Trophoblast cell (in vitro differentiated cells and primary cell): ENCODE measurements around the gene DNAH10.

Experiments used
- DNase-seq, 2 donors: peaks; one replicate each; pipeline ENCODE4 v3.0.0-alpha.2; 2016
- H2AFZ ChIP-seq: 2 replicates; pipeline ENCODE4 v1.6.1; 2013; ENCODE audit warnings: low read length, moderate library complexity, mild to moderate bottlenecking; ENCODE audit not compliant: insufficient read depth, poor library complexity
- H2AK5ac ChIP-seq: 2 replicates; pipeline ENCODE4 v1.6.1; 2013; ENCODE audit warnings: mild to moderate bottlenecking, low read length
- H2BK120ac ChIP-seq: 2 replicates; pipeline ENCODE4 v1.6.1; 2013; ENCODE audit warnings: low read length, mild to moderate bottlenecking, moderate library complexity; ENCODE audit not compliant: insufficient read depth, poor library complexity
- H2BK12ac ChIP-seq: 2 replicates; pipeline ENCODE4 v1.6.1; 2013; ENCODE audit warnings: mild to moderate bottlenecking, low read length, moderate library complexity
- H2BK5ac ChIP-seq: 2 replicates; pipeline ENCODE4 v1.6.1; 2013; ENCODE audit warnings: low read length, low read depth, moderate library complexity, mild to moderate bottlenecking; ENCODE audit not compliant: poor library complexity
- H3K14ac ChIP-seq: 2 replicates; pipeline ENCODE4 v1.6.1; 2013; ENCODE audit warnings: mild to moderate bottlenecking, low read length
- H3K18ac ChIP-seq: 2 replicates; pipeline ENCODE4 v1.6.1; 2013; ENCODE audit warnings: mild to moderate bottlenecking, low read length
- H3K23ac ChIP-seq: 2 replicates; pipeline ENCODE4 v1.6.1; 2013; ENCODE audit warnings: low read length
- H3K27ac ChIP-seq: 2 replicates; pipeline ENCODE4 v1.5.1; 2013; ENCODE audit warnings: low read depth, mild to moderate bottlenecking, inconsistent platforms, low read length, moderate library complexity
- H3K27me3 ChIP-seq: 2 replicates; pipeline ENCODE4 v1.6.1; 2013; ENCODE audit warnings: inconsistent platforms, mild to moderate bottlenecking, low read length, moderate library complexity; ENCODE audit not compliant: insufficient read depth
- H3K36me3 ChIP-seq, 2 experiments: 1 replicate in 1 of 2; 2 replicates in 1 of 2; pipeline ENCODE4 v1.6.1; 2013; ENCODE audit warnings: low read length in 2 of 2, mild to moderate bottlenecking in 2 of 2, moderate library complexity in 1 of 2; ENCODE audit not compliant: insufficient read depth in 2 of 2, control insufficient read depth in 1 of 2
- H3K4ac ChIP-seq: 2 replicates; pipeline ENCODE4 v1.6.1; 2013; ENCODE audit warnings: low read depth, mild to moderate bottlenecking, low read length, moderate library complexity
- H3K4me1 ChIP-seq, 2 experiments: 1 replicate in 1 of 2; 2 replicates in 1 of 2; pipeline ENCODE4 v1.6.1; 2013; ENCODE audit warnings: low read length in 2 of 2, mild to moderate bottlenecking in 2 of 2, moderate library complexity in 1 of 2; ENCODE audit not compliant: insufficient read depth in 2 of 2, control insufficient read depth in 1 of 2
- H3K4me2 ChIP-seq: 2 replicates; pipeline ENCODE4 v1.6.1; 2013; ENCODE audit warnings: inconsistent platforms, mild to moderate bottlenecking, low read length, moderate library complexity
- H3K4me3 ChIP-seq: 2 replicates; pipeline ENCODE4 v1.5.1; 2013; ENCODE audit warnings: mild to moderate bottlenecking, low read depth, low read length, inconsistent platforms
- H3K79me1 ChIP-seq: one replicate; pipeline ENCODE4 v1.6.1; 2013; ENCODE audit warnings: low read length
- H3K79me2 ChIP-seq: 2 replicates; pipeline ENCODE4 v1.6.1; 2013; ENCODE audit warnings: low read length, mild to moderate bottlenecking; ENCODE audit not compliant: control insufficient read depth, insufficient read depth, poor library complexity
- H3K9ac ChIP-seq: 2 replicates; pipeline ENCODE4 v1.6.1; 2013; ENCODE audit warnings: mild to moderate bottlenecking, low read length
- H3K9me3 ChIP-seq: 2 replicates; pipeline ENCODE4 v1.6.1; 2013; ENCODE audit warnings: low read depth, mild to moderate bottlenecking, control low read depth, inconsistent platforms, low read length; ENCODE audit not compliant: insufficient read depth
- H4K12ac ChIP-seq: 2 replicates; pipeline ENCODE4 v1.6.1; 2013; ENCODE audit warnings: low read depth, mild to moderate bottlenecking, low read length, moderate library complexity
- H4K8ac ChIP-seq: 2 replicates; pipeline ENCODE4 v1.6.1; 2013; ENCODE audit warnings: low read depth, mild to moderate bottlenecking, low read length, moderate library complexity
- H4K91ac ChIP-seq: one replicate; pipeline ENCODE4 v1.6.1; 2013; ENCODE audit warnings: low read depth, mild to moderate bottlenecking, low read length, moderate library complexity
- whole genome bisulfite sequencing: extraction: QIAGEN DNeasy Blood & Tissue Kit; methylation state at CpG from one replicate; pipeline ENCODE4 v1.1.7; 2013; ENCODE audit warnings: missing lambda C conversion rate; ENCODE audit not compliant: insufficient read length, insufficient coverage; ENCODE audit errors: extremely low coverage; 5-methylcytosine and 5-hydroxymethylcytosine counted together

Gene DNAH10

DNA sequence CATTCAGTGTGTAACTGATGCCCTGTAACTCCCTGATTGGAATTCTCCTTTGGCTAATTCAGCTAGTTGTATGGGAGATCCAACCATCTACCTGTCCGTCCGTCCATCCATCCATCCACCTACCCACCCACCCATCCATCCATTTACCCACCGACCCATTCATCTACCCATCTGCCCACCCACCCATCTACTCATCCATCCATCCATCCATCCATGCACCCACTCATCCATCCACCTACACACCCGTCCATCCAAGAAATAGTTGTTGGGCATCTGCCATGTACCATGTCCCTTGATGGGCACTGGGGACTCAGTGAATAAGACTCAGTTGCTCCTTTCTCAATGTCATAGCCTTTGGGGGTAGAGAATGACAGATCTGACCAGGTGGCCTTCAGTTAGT lies 162.4 kb downstream of the DNAH10 start:
- no CpG with 5 or more reads among the region's 4 CpGs for WGBS
- H4K8ac ChIP-seq = no peak overlapping the region

DNA sequence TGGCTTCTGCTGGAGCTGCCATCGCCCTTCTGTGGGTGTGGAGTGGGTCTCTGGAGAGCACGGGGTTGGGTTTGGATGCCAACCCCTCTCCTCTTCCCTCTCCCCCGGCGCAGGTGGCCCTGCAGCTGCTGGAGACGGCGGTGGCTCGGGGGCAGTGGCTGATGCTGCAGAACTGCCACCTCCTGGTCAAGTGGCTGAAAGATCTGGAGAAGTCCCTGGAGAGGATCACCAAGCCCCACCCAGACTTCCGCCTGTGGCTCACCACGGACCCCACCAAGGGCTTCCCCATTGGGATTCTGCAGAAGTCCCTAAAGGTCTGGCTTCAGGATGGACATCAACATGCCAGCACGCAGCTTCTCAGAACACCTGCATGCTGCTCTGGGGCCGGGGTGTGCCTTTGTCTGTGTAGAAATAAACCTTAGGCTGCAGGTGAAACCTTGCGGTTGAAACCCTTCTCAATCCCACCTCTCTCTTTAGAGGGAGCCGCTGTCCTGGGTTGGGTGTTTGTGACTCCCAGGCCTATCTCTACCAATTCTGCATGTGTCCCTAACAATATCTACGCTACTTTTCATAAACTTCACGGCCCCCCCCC lies 166.3 kb downstream of the DNAH10 start:
- Histone ChIP-seq H2BK12ac (no peak overlapping the region), H3K4me1 (peaks cover 0 to 7% of the 10 kb centered on the region in 2 experiments), H4K91ac (no peak overlapping the region), H3K9ac (no peak overlapping the region), H3K79me1 (peaks cover under 1% of the 10 kb centered on the region), H3K14ac (no peak overlapping the region), H2BK120ac (no peak overlapping the region), H3K4ac (no peak overlapping the region), H3K27me3 (no peaks in the 10 kb centered on the region), H2AK5ac (no peak overlapping the region), H3K27ac (no peak overlapping the region), H4K8ac (no peak overlapping the region), H2AFZ (no peak overlapping the region), H2BK5ac (no peak overlapping the region), H3K18ac (no peak overlapping the region), H3K79me2 (no peaks in the 10 kb centered on the region), H3K4me2 (no peak overlapping the region), H3K9me3 (peaks cover 8% of the 10 kb centered on the region), H4K12ac (no peak overlapping the region), H3K4me3 (no peak overlapping the region), H3K36me3 (no peaks in the 10 kb centered on the region), H3K23ac (no peak overlapping the region)
- no CpG with 5 or more reads among the region's 15 CpGs for WGBS
- no peak for DNase-seq

More for the DNA sequence above, 162.4 kb downstream of the DNAH10 start:
- H3K79me2 ChIP-seq = no peaks in the 10 kb centered on the region
- H3K4me3 ChIP-seq = no peak overlapping the region
- H3K27me3 ChIP-seq = no peaks in the 10 kb centered on the region
- no peak overlapping the region for H4K12ac ChIP-seq
- H3K27ac ChIP-seq = no peak overlapping the region
- no peaks in the 10 kb centered on the region for H3K36me3 ChIP-seq
- H3K79me1 ChIP-seq = peaks cover 2% of the 10 kb centered on the region
- H2BK12ac ChIP-seq = peak overlapping the region; percentile 4
- DNase-seq = no peak
- peak overlapping the region; percentile 21 for H3K4ac ChIP-seq
- H3K14ac ChIP-seq = no peak overlapping the region
- H2BK5ac ChIP-seq = peak overlapping the region; percentile 18
- H3K18ac ChIP-seq = no peak overlapping the region
- H2BK120ac ChIP-seq = no peak overlapping the region
- no peak overlapping the region for H2AK5ac ChIP-seq
- H3K9me3 ChIP-seq = peaks cover 3% of the 10 kb centered on the region
- H3K4me1 ChIP-seq = peaks cover 2 to 9% of the 10 kb centered on the region in 2 experiments
- H2AFZ ChIP-seq = no peak overlapping the region
- H3K9ac ChIP-seq = no peak overlapping the region
- no peak overlapping the region for H3K4me2 ChIP-seq
- H3K23ac ChIP-seq = no peak overlapping the region
- peak overlapping the region; percentile 67 for H4K91ac ChIP-seq

DNA sequence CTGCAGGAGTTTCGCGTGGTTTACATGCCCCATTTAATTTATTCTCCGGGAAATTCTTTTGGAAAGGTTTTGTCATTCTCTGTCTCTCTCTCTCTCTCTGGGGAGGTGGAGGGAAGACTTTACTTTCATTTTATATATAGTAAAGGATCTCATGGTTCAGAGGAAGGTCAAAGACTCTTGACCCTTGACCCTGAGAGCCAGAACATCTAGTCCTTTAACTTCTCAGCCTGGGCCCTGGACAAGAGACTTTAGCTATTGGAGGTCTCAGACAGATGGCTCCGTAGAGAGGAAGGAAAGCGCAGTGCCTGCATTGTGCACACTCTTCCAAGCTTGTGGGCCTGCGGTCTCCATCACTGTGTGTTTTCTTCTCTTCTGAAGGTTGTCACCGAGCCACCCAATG lies 166.8 kb downstream of the DNAH10 start:
- Histone ChIP-seq H3K23ac (no peak overlapping the region), H3K27ac (no peak overlapping the region), H3K79me2 (no peaks in the 10 kb centered on the region), H3K18ac (no peak overlapping the region), H3K36me3 (no peaks in the 10 kb centered on the region), H3K14ac (no peak overlapping the region), H3K4me2 (no peak overlapping the region), H4K8ac (no peak overlapping the region), H2BK12ac (no peak overlapping the region), H3K4ac (no peak overlapping the region), H3K4me3 (no peak overlapping the region), H3K9ac (no peak overlapping the region), H2AK5ac (no peak overlapping the region), H2BK5ac (no peak overlapping the region), H4K91ac (no peak overlapping the region), H2BK120ac (no peak overlapping the region), H3K9me3 (peaks cover 8% of the 10 kb centered on the region), H3K27me3 (no peaks in the 10 kb centered on the region), H3K4me1 (peaks cover 0 to 6% of the 10 kb centered on the region in 2 experiments), H3K79me1 (no peaks in the 10 kb centered on the region), H4K12ac (no peak overlapping the region), H2AFZ (no peak overlapping the region)
- no CpG with 5 or more reads among the region's 7 CpGs for WGBS
- no peak for DNase-seq

DNA sequence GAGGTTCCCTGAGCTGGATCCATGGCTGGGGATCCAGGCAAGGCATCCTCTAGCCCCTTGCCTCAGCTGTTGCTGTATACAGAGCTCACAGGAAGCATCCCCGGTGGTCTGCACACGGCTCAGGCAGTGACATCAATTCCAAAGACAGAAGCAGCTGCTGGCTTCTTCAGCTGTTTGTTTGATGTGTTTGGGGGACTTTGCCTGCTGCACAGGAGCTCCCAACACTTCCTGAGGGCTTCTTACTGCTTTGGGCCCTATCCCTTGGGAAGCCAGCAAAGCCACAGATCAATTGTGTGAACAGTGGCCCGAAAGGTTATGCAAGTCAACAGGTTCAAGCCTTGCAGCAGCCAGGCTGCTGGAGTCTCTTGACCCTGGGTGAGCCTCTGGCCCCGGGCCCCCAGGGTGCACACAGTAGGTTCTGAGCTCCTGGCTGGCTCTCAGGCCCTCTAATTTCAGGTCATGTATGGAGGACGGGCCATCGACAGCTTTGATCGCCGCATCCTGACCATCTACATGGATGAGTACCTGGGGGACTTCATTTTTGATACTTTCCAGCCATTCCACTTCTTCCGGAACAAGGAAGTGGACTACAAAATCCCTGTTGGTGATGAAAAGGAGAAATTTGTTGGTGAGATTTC lies 168.0 kb downstream of the DNAH10 start:
- Histone ChIP-seq H3K79me2 (no peaks in the 10 kb centered on the region), H3K27ac (no peak overlapping the region), H3K36me3 (peaks cover 7 to 8% of the 10 kb centered on the region in 2 experiments), H3K4me3 (no peak overlapping the region), H2BK120ac (no peak overlapping the region), H3K9ac (no peak overlapping the region), H3K23ac (no peak overlapping the region), H3K4ac (no peak overlapping the region), H3K4me2 (no peak overlapping the region), H3K27me3 (no peaks in the 10 kb centered on the region), H3K79me1 (no peaks in the 10 kb centered on the region), H3K9me3 (peaks cover 8% of the 10 kb centered on the region), H2AK5ac (no peak overlapping the region), H2BK12ac (no peak overlapping the region), H3K14ac (no peak overlapping the region), H4K12ac (no peak overlapping the region), H4K8ac (no peak overlapping the region), H2AFZ (no peak overlapping the region), H3K4me1 (peaks cover 0 to 2% of the 10 kb centered on the region in 2 experiments), H4K91ac (no peak overlapping the region), H2BK5ac (no peak overlapping the region), H3K18ac (no peak overlapping the region)
- WGBS = no CpG with 5 or more reads among the region's 9 CpGs
- no peak for DNase-seq
